K562 (cell line): Measurements from ENCODE around the gene FBXO44. TPM values are rescaled to one million over a fixed set of nuclear protein-coding genes. Genes with fewer than 3 reads are reported as not detected.

ENCODE experiments used
- CEBPZ ChIP-seq: fragments of 150-350 bp; IDR thresholded peaks from 2 replicates; pipeline ENCODE4 v1.6.1; 2014; ENCODE audit warnings: low read depth, mild to moderate bottlenecking, low read length, borderline replicate concordance
- CHCHD3 ChIP-seq: fragments of 250-450 bp; sonication (Bioruptor Pico); IDR thresholded peaks from 2 replicates; pipeline ENCODE4 v2.1.2; 2022; ENCODE audit warnings: mild to moderate bottlenecking
- DNMT1 ChIP-seq: fragments of 450-650 bp; IDR thresholded peaks from 2 replicates; pipeline ENCODE4 v1.6.1; 2016; ENCODE audit warnings: antibody characterized with exemption, mild to moderate bottlenecking
- E2F4 ChIP-seq: sonication (generic); formaldehyde crosslinking; IDR thresholded peaks from 2 replicates; pipeline ENCODE4 v1.8.0; 2022; ENCODE audit warnings: mild to moderate bottlenecking, low read depth, missing genetic modification reagents
- E2F6 ChIP-seq, 2 experiments: IDR thresholded peaks; 2 replicates each; pipeline ENCODE4 v1.6.1; 2011; ENCODE audit warnings: borderline replicate concordance in 1 of 2, control low read depth in 1 of 2, low read depth in 1 of 2, low read length in 1 of 2, mild to moderate bottlenecking in 1 of 2, mixed read lengths in 1 of 2, moderate library complexity in 1 of 2; ENCODE audit not compliant: insufficient read depth in 1 of 2, insufficient read length in 1 of 2, poor library complexity in 1 of 2, severe bottlenecking in 1 of 2; ENCODE audit errors: extremely low read depth in 1 of 2
- EP300 ChIP-seq: IDR thresholded peaks from 2 replicates; pipeline ENCODE4 v1.6.1; 2012; ENCODE audit warnings: low read length, improper control_type of control experiment
- FOXP1 ChIP-seq: sonication (generic); formaldehyde crosslinking; IDR thresholded peaks from 2 replicates; pipeline ENCODE4 v1.8.0; 2022; ENCODE audit warnings: mild to moderate bottlenecking, missing genetic modification reagents
- MAFF ChIP-seq: IDR thresholded peaks from 2 replicates; pipeline ENCODE4 v1.6.1; 2012; ENCODE audit warnings: low read length, improper control_type of control experiment
- MLLT1 ChIP-seq, 2 experiments: fragments of 450-650 bp; IDR thresholded peaks; 2 replicates each; pipeline ENCODE4 v1.6.1; 2016
- MYBL2 ChIP-seq, 2 experiments: fragments of 450-650 bp in 1 of 2; sonication (generic) in 1 of 2; formaldehyde crosslinking in 1 of 2; IDR thresholded peaks; 2 replicates each; pipeline versions ENCODE4 v1.6.1 to v1.8.1; 2017 to 2022; ENCODE audit warnings: borderline replicate concordance in 1 of 2, inconsistent platforms in 1 of 2, low read depth in 1 of 2, mild to moderate bottlenecking in 1 of 2, missing genetic modification reagents in 1 of 2, moderate library complexity in 1 of 2
- NFXL1 ChIP-seq: fragments of 450-650 bp; formaldehyde crosslinking; IDR thresholded peaks from 2 replicates; pipeline ENCODE4 v1.4.0; 2021; ENCODE audit warnings: mild to moderate bottlenecking
- POLR2B ChIP-seq: fragments of 450-650 bp; IDR thresholded peaks from 2 replicates; pipeline ENCODE4 v1.6.1; 2018; ENCODE audit warnings: low read depth; ENCODE audit not compliant: partially characterized antibody
- SPI1 ChIP-seq: IDR thresholded peaks from 2 replicates; pipeline ENCODE4 v1.6.1; 2011; ENCODE audit warnings: low read depth, low read length, control low read depth, borderline replicate concordance
- THRB ChIP-seq: fragments of 450-650 bp; formaldehyde crosslinking; conservative IDR thresholded peaks from 2 replicates; pipeline ENCODE4 v1.4.0; 2022; ENCODE audit warnings: mild to moderate bottlenecking, missing genetic modification characterization
- ZBTB17 ChIP-seq: fragments of 450-650 bp; formaldehyde crosslinking; IDR thresholded peaks from 2 replicates; pipeline ENCODE4 v1.4.0; 2020; ENCODE audit warnings: mild to moderate bottlenecking
- ZBTB2 ChIP-seq: fragments of 450-650 bp; IDR thresholded peaks from 2 replicates; pipeline ENCODE4 v1.6.1; 2016; ENCODE audit warnings: antibody characterized with exemption
- ZEB2 ChIP-seq: fragments of 450-650 bp; IDR thresholded peaks from 2 replicates; pipeline ENCODE4 v1.6.1; 2016
- ZNF408 ChIP-seq: fragments of 250-450 bp; sonication (Bioruptor Pico); IDR thresholded peaks from 2 replicates; pipeline ENCODE4 v1.4.0; 2020; ENCODE audit warnings: low read depth, mild to moderate bottlenecking, moderate library complexity
- polyA plus RNA-seq, 8 experiments: library from polyadenylated mRNA; depleted of rRNA in 4 of 8; stranded (reverse) in 5 of 8; unstranded in 3 of 8; fragments of >200 nt; fragmentation: Nextera tagmentation in 2 of 8; fragmentation: Illumina TruSeq in 1 of 8; extraction: Ambion mirVana in 2 of 8; extraction: Trizol in 1 of 8; gene quantifications; 2 replicates each; pipeline versions ENCODE4 v1.2.1 to v1.2.3, GENCODE V29; 2011 to 2014; ENCODE audit warnings: inconsistent platforms in 1 of 8, missing spikeins in 1 of 8
- total RNA-seq, 7 experiments: library from RNA; depleted of rRNA in 6 of 7; stranded (reverse); fragments of >200 nt in 6 of 7; fragmentation: Illumina TruSeq in 2 of 7; extraction: Trizol in 2 of 7; gene quantifications; 2 replicates each; pipeline versions ENCODE4 v1.2.1 to v1.2.3, GENCODE V29; 2011 to 2021; ENCODE audit warnings: low replicate concordance in 1 of 7

The FBXO44 gene
- total and polyA plus RNA-seq, 9 of the 15 experiments (the other 6 are each of a cell fraction or from before 2014, with no cell fraction given) = 0.69 to 20.9 (median 6.7) TPM

GRCh38 chr1:11670747-11671146, 16.1 kb downstream of the FBXO44 start (continued):
- TF ChIP-seq E2F6 (IDR thresholded peaks at IDR 0.05; ENCODE audit: borderline replicate concordance in 1 of 2, extremely low read depth in 1 of 2, insufficient read depth in 1 of 2, insufficient read length in 1 of 2, low read depth in 1 of 2, low read length in 1 of 2, poor library complexity in 1 of 2, severe bottlenecking in 1 of 2) = no peak
- TF ChIP-seq ZNF408 (CRISPR knock-in tag) = no peak
- peak; percentile 62; the same call in 1 of the 2 replicates for TF ChIP-seq ZBTB2
- no peak for TF ChIP-seq MAFF
- no peak for TF ChIP-seq NFXL1 (CRISPR knock-in tag)
- peak; percentile 59; the same call in 1 of the 2 replicates for TF ChIP-seq THRB
- TF ChIP-seq MLLT1 (IDR thresholded peaks at IDR 0.05) = peak in 1 of 2 experiments; percentile 31; a peak in 1 of 4 replicates
- no peak for TF ChIP-seq DNMT1
- no peak for TF ChIP-seq CHCHD3 (CRISPR knock-in tag)
- TF ChIP-seq FOXP1 (CRISPR knock-in tag) = no peak
- no peak for TF ChIP-seq MYBL2 (IDR thresholded peaks at IDR 0.05; ENCODE audit: low read depth)
- TF ChIP-seq MYBL2 (CRISPR knock-in tag; IDR thresholded peaks at IDR 0.05; ENCODE audit: borderline replicate concordance) = no peak
- peak; percentile 29; the same call in 1 of the 2 replicates for TF ChIP-seq EP300
- TF ChIP-seq POLR2B = peak; percentile 16
- no peak for TF ChIP-seq CEBPZ
- TF ChIP-seq ZEB2 = no peak
- no peak for TF ChIP-seq SPI1
- no peak; the same call in 1 of the 2 replicates for TF ChIP-seq ZBTB17 (CRISPR knock-in tag)
- no peak for TF ChIP-seq E2F4 (CRISPR knock-in tag)
